ENCODE results near the gene RTN4R. TPM values are rescaled to one million over a fixed set of nuclear protein-coding genes. Genes with fewer than 3 reads are reported as not detected.

The RTN4R gene
- polyA plus RNA-seq, 2 donors: 1.9 to 2.5 TPM

- WGBS, 2 donors: 90% methylated on average over 15 of the region's 15 CpGs
- no peak overlapping the region for H3K27ac ChIP-seq (ENCODE audit: low read depth in 2 of 2, low read length in 1 of 2)
- H3K36me3 ChIP-seq (ENCODE audit: control insufficient read depth in 2 of 2, insufficient read depth in 2 of 2, low read length in 1 of 2): no peaks in the 10 kb centered on the region
- no peak overlapping the region for H3K4me3 ChIP-seq (ENCODE audit: low read depth in 1 of 2, low read length in 2 of 2)
- H3K27me3 ChIP-seq (ENCODE audit: control insufficient read depth in 1 of 2, insufficient read depth in 2 of 2, low read length in 2 of 2): no peaks in the 10 kb centered on the region
- H3K4me1 ChIP-seq (ENCODE audit: control insufficient read depth in 2 of 2, insufficient read depth in 2 of 2, low read length in 1 of 2): peaks cover 0 to 3% of the 10 kb centered on the region in 2 donors
- no peaks in the 10 kb centered on the region for H3K9me3 ChIP-seq (ENCODE audit: control insufficient read depth in 2 of 2, insufficient read depth in 1 of 2, low read depth in 1 of 2, low read length in 1 of 2)
Observed at GRCh38 chr22:20257212-20258020, 10.7 kb downstream of the RTN4R start.

GRCh38 chr22:20256551-20257211, 11.4 kb downstream of the RTN4R start:
- Histone ChIP-seq H3K36me3 (ENCODE audit: control insufficient read depth in 2 of 2, insufficient read depth in 2 of 2, low read length in 1 of 2) (no peaks in the 10 kb centered on the region), H3K27me3 (ENCODE audit: control insufficient read depth in 1 of 2, insufficient read depth in 2 of 2, low read length in 2 of 2) (no peaks in the 10 kb centered on the region), H3K27ac (ENCODE audit: low read depth in 2 of 2, low read length in 1 of 2) (no peak overlapping the region), H3K9me3 (ENCODE audit: control insufficient read depth in 2 of 2, insufficient read depth in 1 of 2, low read depth in 1 of 2, low read length in 1 of 2) (no peaks in the 10 kb centered on the region), H3K4me3 (ENCODE audit: low read depth in 1 of 2, low read length in 2 of 2) (no peak overlapping the region), H3K4me1 (ENCODE audit: control insufficient read depth in 2 of 2, insufficient read depth in 2 of 2, low read length in 1 of 2) (peaks cover 0 to 3% of the 10 kb centered on the region in 2 donors)
- WGBS, 2 donors: 87 to 89% methylated on average over 12 of the region's 12 CpGs

GRCh38 chr22:20256027-20256426, 12.1 kb downstream of the RTN4R start:
- Histone ChIP-seq H3K4me3 (ENCODE audit: low read depth in 1 of 2, low read length in 2 of 2) (no peak overlapping the region), H3K9me3 (ENCODE audit: control insufficient read depth in 2 of 2, insufficient read depth in 1 of 2, low read depth in 1 of 2, low read length in 1 of 2) (no peaks in the 10 kb centered on the region), H3K27ac (ENCODE audit: low read depth in 2 of 2, low read length in 1 of 2) (no peak overlapping the region), H3K4me1 (ENCODE audit: control insufficient read depth in 2 of 2, insufficient read depth in 2 of 2, low read length in 1 of 2) (peaks cover 0 to 3% of the 10 kb centered on the region in 2 donors), H3K36me3 (ENCODE audit: control insufficient read depth in 2 of 2, insufficient read depth in 2 of 2, low read length in 1 of 2) (no peaks in the 10 kb centered on the region), H3K27me3 (ENCODE audit: control insufficient read depth in 1 of 2, insufficient read depth in 2 of 2, low read length in 2 of 2) (no peaks in the 10 kb centered on the region)
- WGBS, 2 donors: 93 to 95% methylated on average over 13 of the region's 13 CpGs

- Histone ChIP-seq H3K27me3 (ENCODE audit: control insufficient read depth in 1 of 2, insufficient read depth in 2 of 2, low read length in 2 of 2) (no peaks in the 10 kb centered on the region), H3K36me3 (ENCODE audit: control insufficient read depth in 2 of 2, insufficient read depth in 2 of 2, low read length in 1 of 2) (no peaks in the 10 kb centered on the region), H3K9me3 (ENCODE audit: control insufficient read depth in 2 of 2, insufficient read depth in 1 of 2, low read depth in 1 of 2, low read length in 1 of 2) (no peaks in the 10 kb centered on the region), H3K27ac (ENCODE audit: low read depth in 2 of 2, low read length in 1 of 2) (no peak overlapping the region), H3K4me3 (ENCODE audit: low read depth in 1 of 2, low read length in 2 of 2) (no peak overlapping the region), H3K4me1 (ENCODE audit: control insufficient read depth in 2 of 2, insufficient read depth in 2 of 2, low read length in 1 of 2) (peaks cover 0 to 1% of the 10 kb centered on the region in 2 donors)
- 90 to 91% methylated on average over 22 to 23 of the region's 23 CpGs for WGBS, 2 donors
Observed at GRCh38 chr22:20254975-20255946, 12.9 kb downstream of the RTN4R start.

GRCh38 chr22:20253161-20253560, 15.0 kb downstream of the RTN4R start:
- H3K27ac ChIP-seq (ENCODE audit: low read depth in 2 of 2, low read length in 1 of 2): no peak overlapping the region
- H3K36me3 ChIP-seq (ENCODE audit: control insufficient read depth in 2 of 2, insufficient read depth in 2 of 2, low read length in 1 of 2): no peaks in the 10 kb centered on the region
- 87% methylated on average over 7 of the region's 7 CpGs for WGBS, 2 donors
- no peaks in the 10 kb centered on the region for H3K9me3 ChIP-seq (ENCODE audit: control insufficient read depth in 2 of 2, insufficient read depth in 1 of 2, low read depth in 1 of 2, low read length in 1 of 2)
- peaks cover 0 to 6% of the 10 kb centered on the region in 2 donors for H3K4me1 ChIP-seq (ENCODE audit: control insufficient read depth in 2 of 2, insufficient read depth in 2 of 2, low read length in 1 of 2)
- H3K4me3 ChIP-seq (ENCODE audit: low read depth in 1 of 2, low read length in 2 of 2): no peak overlapping the region
- no peaks in the 10 kb centered on the region for H3K27me3 ChIP-seq (ENCODE audit: control insufficient read depth in 1 of 2, insufficient read depth in 2 of 2, low read length in 2 of 2)

GRCh38 chr22:20251981-20252380, 16.1 kb downstream of the RTN4R start:
- WGBS, 2 donors: 90 to 93% methylated on average over 5 of the region's 5 CpGs
- Histone ChIP-seq H3K36me3 (ENCODE audit: control insufficient read depth in 2 of 2, insufficient read depth in 2 of 2, low read length in 1 of 2) (no peaks in the 10 kb centered on the region), H3K4me3 (ENCODE audit: low read depth in 1 of 2, low read length in 2 of 2) (no peak overlapping the region), H3K27ac (ENCODE audit: low read depth in 2 of 2, low read length in 1 of 2) (no peak overlapping the region), H3K4me1 (ENCODE audit: control insufficient read depth in 2 of 2, insufficient read depth in 2 of 2, low read length in 1 of 2) (peaks cover 0 to 6% of the 10 kb centered on the region in 2 donors), H3K27me3 (ENCODE audit: control insufficient read depth in 1 of 2, insufficient read depth in 2 of 2, low read length in 2 of 2) (no peaks in the 10 kb centered on the region), H3K9me3 (ENCODE audit: control insufficient read depth in 2 of 2, insufficient read depth in 1 of 2, low read depth in 1 of 2, low read length in 1 of 2) (no peaks in the 10 kb centered on the region)

- H3K27me3 ChIP-seq (ENCODE audit: control insufficient read depth in 1 of 2, insufficient read depth in 2 of 2, low read length in 2 of 2): no peaks in the 10 kb centered on the region
- H3K4me3 ChIP-seq (ENCODE audit: low read depth in 1 of 2, low read length in 2 of 2): no peak overlapping the region
- no peak overlapping the region for H3K27ac ChIP-seq (ENCODE audit: low read depth in 2 of 2, low read length in 1 of 2)
Observed at GRCh38 chr22:20251491-20251890, 16.6 kb downstream of the RTN4R start.

GRCh38 chr22:20249797-20250354, 18.2 kb downstream of the RTN4R start:
- Histone ChIP-seq H3K9me3 (ENCODE audit: control insufficient read depth in 2 of 2, insufficient read depth in 1 of 2, low read depth in 1 of 2, low read length in 1 of 2) (no peaks in the 10 kb centered on the region), H3K27ac (ENCODE audit: low read depth in 2 of 2, low read length in 1 of 2) (no peak overlapping the region), H3K36me3 (ENCODE audit: control insufficient read depth in 2 of 2, insufficient read depth in 2 of 2, low read length in 1 of 2) (no peaks in the 10 kb centered on the region), H3K4me3 (ENCODE audit: low read depth in 1 of 2, low read length in 2 of 2) (no peak overlapping the region), H3K27me3 (ENCODE audit: control insufficient read depth in 1 of 2, insufficient read depth in 2 of 2, low read length in 2 of 2) (no peaks in the 10 kb centered on the region), H3K4me1 (ENCODE audit: control insufficient read depth in 2 of 2, insufficient read depth in 2 of 2, low read length in 1 of 2) (peaks cover 0 to 6% of the 10 kb centered on the region in 2 donors)
- 30 to 51% methylated on average over 11 of the region's 11 CpGs for WGBS, 2 donors

More at GRCh38 chr22:20251491-20251890, 16.6 kb downstream of the RTN4R start:
- no peaks in the 10 kb centered on the region for H3K36me3 ChIP-seq (ENCODE audit: control insufficient read depth in 2 of 2, insufficient read depth in 2 of 2, low read length in 1 of 2)
- no peaks in the 10 kb centered on the region for H3K9me3 ChIP-seq (ENCODE audit: control insufficient read depth in 2 of 2, insufficient read depth in 1 of 2, low read depth in 1 of 2, low read length in 1 of 2)
- H3K4me1 ChIP-seq (ENCODE audit: control insufficient read depth in 2 of 2, insufficient read depth in 2 of 2, low read length in 1 of 2): peaks cover 0 to 6% of the 10 kb centered on the region in 2 donors

- WGBS, 2 donors: 91 to 93% methylated on average over 12 of the region's 12 CpGs
- Histone ChIP-seq H3K27ac (ENCODE audit: low read depth in 2 of 2, low read length in 1 of 2) (no peak overlapping the region), H3K27me3 (ENCODE audit: control insufficient read depth in 1 of 2, insufficient read depth in 2 of 2, low read length in 2 of 2) (no peaks in the 10 kb centered on the region), H3K36me3 (ENCODE audit: control insufficient read depth in 2 of 2, insufficient read depth in 2 of 2, low read length in 1 of 2) (no peaks in the 10 kb centered on the region), H3K9me3 (ENCODE audit: control insufficient read depth in 2 of 2, insufficient read depth in 1 of 2, low read depth in 1 of 2, low read length in 1 of 2) (no peaks in the 10 kb centered on the region), H3K4me1 (ENCODE audit: control insufficient read depth in 2 of 2, insufficient read depth in 2 of 2, low read length in 1 of 2) (peaks cover 3 to 9% of the 10 kb centered on the region in 2 donors), H3K4me3 (ENCODE audit: low read depth in 1 of 2, low read length in 2 of 2) (no peak overlapping the region)
Observed at GRCh38 chr22:20248461-20248978, 19.6 kb downstream of the RTN4R start.

Data from esophagus (tissue), 2 donors.